CD4-positive, alpha-beta T cell treated with Interleukin-15 for 1 hour (primary cell): ENCODE measurements around the gene INPP5A.
A peak's percentile ranks its signal among the peaks of the same experiment; 100 is the strongest.
"Not testable (repeated sequence)": the region's sequence is repeated elsewhere in the genome, so short reads cannot be mapped to it uniquely, and the experiment has no call there.

ENCODE experiments used
- DNase-seq: peaks from one replicate; pipeline ENCODE4 v3.0.0-alpha.2; 2020

The INPP5A gene

GRCh38 chr10:132565516-132566209 is 28.1 kb downstream of the INPP5A start:
- no peak for DNase-seq

GRCh38 chr10:132566892-132567291 is 29.3 kb downstream of the INPP5A start:
- DNase-seq = no peak

- no peak for DNase-seq
Observed at GRCh38 chr10:132570265-132570664, 32.7 kb downstream of the INPP5A start.

- peak; percentile 78 for DNase-seq
Observed at GRCh38 chr10:132570771-132571649, 33.4 kb downstream of the INPP5A start.

GRCh38 chr10:132571650-132572544 is 34.3 kb downstream of the INPP5A start:
- peak; percentile 78 for DNase-seq

- DNase-seq = no peak
Observed at GRCh38 chr10:132572545-132572937, 35.0 kb downstream of the INPP5A start.

- DNase-seq = not testable (repeated sequence)
Observed at GRCh38 chr10:132572946-132573345, 35.4 kb downstream of the INPP5A start.

GRCh38 chr10:132574288-132574687 is 36.7 kb downstream of the INPP5A start:
- no peak for DNase-seq

- no peak for DNase-seq
Observed at GRCh38 chr10:132574783-132575319, 37.3 kb downstream of the INPP5A start.

- peak; percentile 43 for DNase-seq
Observed at GRCh38 chr10:132575320-132576201, 38.0 kb downstream of the INPP5A start.

- no peak for DNase-seq
Observed at GRCh38 chr10:132576671-132577349, 39.2 kb downstream of the INPP5A start.

GRCh38 chr10:132577350-132578003 is 39.9 kb downstream of the INPP5A start:
- no peak for DNase-seq

- DNase-seq = no peak
Observed at GRCh38 chr10:132578287-132578951, 40.8 kb downstream of the INPP5A start.

- DNase-seq = no peak
Observed at GRCh38 chr10:132579027-132579859, 41.7 kb downstream of the INPP5A start.

GRCh38 chr10:132580143-132580542 is 42.6 kb downstream of the INPP5A start:
- DNase-seq = no peak

- no peak for DNase-seq
Observed at GRCh38 chr10:132580617-132581016, 43.0 kb downstream of the INPP5A start.

- DNase-seq = no peak
Observed at GRCh38 chr10:132582137-132582536, 44.5 kb downstream of the INPP5A start.

GRCh38 chr10:132582771-132583170 is 45.2 kb downstream of the INPP5A start:
- no peak for DNase-seq

GRCh38 chr10:132583456-132583855 is 45.9 kb downstream of the INPP5A start:
- no peak for DNase-seq
